ENCODE data around the gene PPARGC1A. TPM values are rescaled to one million over a fixed set of nuclear protein-coding genes. Genes with fewer than 3 reads are reported as not detected.
A peak's percentile ranks its signal among the peaks of the same experiment; 100 is the strongest.

Gene PPARGC1A
- total and polyA plus RNA-seq, 2 experiments from 2014 or later = 0.76 to 3.3 TPM

GRCh38 chr4:23881052-23881501 is 8.8 kb downstream of the PPARGC1A start:
- no peaks in the 10 kb centered on the region for H3K36me3 ChIP-seq (ENCODE audit: insufficient read depth)
- no peak overlapping the region for H3K27ac ChIP-seq (ENCODE audit: low read depth)
- H3F3A ChIP-seq (replicated peaks; ENCODE audit: low read depth) = no peaks in the 10 kb centered on the region
- no peaks in the 10 kb centered on the region for H3K36me3 Mint-ChIP-seq (ENCODE audit: low read depth)
- H3K4me2 ChIP-seq = 0 out of 2 replicates have a peak overlapping the region, but pooled peaks have one; percentile 23
- no peak overlapping the region for H3K27ac Mint-ChIP-seq
- H2AFZ ChIP-seq = peak overlapping the region; percentile 21; the same call in 1 of the 2 replicates
- H3K4me1 ChIP-seq (ENCODE audit: insufficient read depth) = peaks cover 42% of the 10 kb centered on the region
- peaks cover 2% of the 10 kb centered on the region for H3K27me3 Mint-ChIP-seq (ENCODE audit: insufficient read depth, low read depth, poor library complexity)
- no peak for ATAC-seq
- no peaks in the 10 kb centered on the region for H4K20me1 ChIP-seq (replicated peaks; ENCODE audit: insufficient read depth)
- no peak overlapping the region for H3K4me3 ChIP-seq
- H3K9me2 ChIP-seq (ENCODE audit: insufficient read depth) = no peaks in the 10 kb centered on the region
- DNase-seq (ENCODE audit: low spot score) = no peak
- H3K4me1 Mint-ChIP-seq = peaks cover 60% of the 10 kb centered on the region
- H3K27me3 ChIP-seq (ENCODE audit: insufficient read depth) = no peaks in the 10 kb centered on the region
- H3K9me3 Mint-ChIP-seq = no peaks in the 10 kb centered on the region
- H3K79me2 ChIP-seq (replicated peaks; ENCODE audit: insufficient read depth) = no peaks in the 10 kb centered on the region
- TF ChIP-seq CREB1 (CRISPR knock-in tag; IDR thresholded peaks at IDR 0.05; ENCODE audit: low read depth) = no peak
- no peak for TF ChIP-seq EZH2phosphoT487 (IDR thresholded peaks at IDR 0.05; ENCODE audit: unreplicated experiment)
- no peak for TF ChIP-seq EZH2 (IDR thresholded peaks at IDR 0.05; ENCODE audit: low read depth, unreplicated experiment)
- no peak for TF ChIP-seq JUNB (IDR thresholded peaks at IDR 0.05; ENCODE audit: unreplicated experiment)
- no peak for TF ChIP-seq NANOG (IDR thresholded peaks at IDR 0.05; ENCODE audit: borderline replicate concordance)
- no peak for TF ChIP-seq CTCF (conservative IDR thresholded peaks at IDR 0.05; ENCODE audit: low read depth in 2 of 2)
- TF ChIP-seq, protein P1, sequence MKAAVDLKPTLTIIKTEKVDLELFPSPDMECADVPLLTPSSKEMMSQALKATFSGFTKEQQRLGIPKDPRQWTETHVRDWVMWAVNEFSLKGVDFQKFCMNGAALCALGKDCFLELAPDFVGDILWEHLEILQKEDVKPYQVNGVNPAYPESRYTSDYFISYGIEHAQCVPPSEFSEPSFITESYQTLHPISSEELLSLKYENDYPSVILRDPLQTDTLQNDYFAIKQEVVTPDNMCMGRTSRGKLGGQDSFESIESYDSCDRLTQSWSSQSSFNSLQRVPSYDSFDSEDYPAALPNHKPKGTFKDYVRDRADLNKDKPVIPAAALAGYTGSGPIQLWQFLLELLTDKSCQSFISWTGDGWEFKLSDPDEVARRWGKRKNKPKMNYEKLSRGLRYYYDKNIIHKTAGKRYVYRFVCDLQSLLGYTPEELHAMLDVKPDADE (IDR thresholded peaks at IDR 0.05) = no peak
- TF ChIP-seq POLR2AphosphoS5 (IDR thresholded peaks at IDR 0.05; ENCODE audit: low read depth) = no peak
- TF ChIP-seq, protein P2, sequence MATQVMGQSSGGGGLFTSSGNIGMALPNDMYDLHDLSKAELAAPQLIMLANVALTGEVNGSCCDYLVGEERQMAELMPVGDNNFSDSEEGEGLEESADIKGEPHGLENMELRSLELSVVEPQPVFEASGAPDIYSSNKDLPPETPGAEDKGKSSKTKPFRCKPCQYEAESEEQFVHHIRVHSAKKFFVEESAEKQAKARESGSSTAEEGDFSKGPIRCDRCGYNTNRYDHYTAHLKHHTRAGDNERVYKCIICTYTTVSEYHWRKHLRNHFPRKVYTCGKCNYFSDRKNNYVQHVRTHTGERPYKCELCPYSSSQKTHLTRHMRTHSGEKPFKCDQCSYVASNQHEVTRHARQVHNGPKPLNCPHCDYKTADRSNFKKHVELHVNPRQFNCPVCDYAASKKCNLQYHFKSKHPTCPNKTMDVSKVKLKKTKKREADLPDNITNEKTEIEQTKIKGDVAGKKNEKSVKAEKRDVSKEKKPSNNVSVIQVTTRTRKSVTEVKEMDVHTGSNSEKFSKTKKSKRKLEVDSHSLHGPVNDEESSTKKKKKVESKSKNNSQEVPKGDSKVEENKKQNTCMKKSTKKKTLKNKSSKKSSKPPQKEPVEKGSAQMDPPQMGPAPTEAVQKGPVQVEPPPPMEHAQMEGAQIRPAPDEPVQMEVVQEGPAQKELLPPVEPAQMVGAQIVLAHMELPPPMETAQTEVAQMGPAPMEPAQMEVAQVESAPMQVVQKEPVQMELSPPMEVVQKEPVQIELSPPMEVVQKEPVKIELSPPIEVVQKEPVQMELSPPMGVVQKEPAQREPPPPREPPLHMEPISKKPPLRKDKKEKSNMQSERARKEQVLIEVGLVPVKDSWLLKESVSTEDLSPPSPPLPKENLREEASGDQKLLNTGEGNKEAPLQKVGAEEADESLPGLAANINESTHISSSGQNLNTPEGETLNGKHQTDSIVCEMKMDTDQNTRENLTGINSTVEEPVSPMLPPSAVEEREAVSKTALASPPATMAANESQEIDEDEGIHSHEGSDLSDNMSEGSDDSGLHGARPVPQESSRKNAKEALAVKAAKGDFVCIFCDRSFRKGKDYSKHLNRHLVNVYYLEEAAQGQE (IDR thresholded peaks at IDR 0.05; ENCODE audit: unreplicated experiment) = no peak
- TF ChIP-seq ZNF462 (CRISPR knock-in tag; IDR thresholded peaks at IDR 0.05) = no peak
- no peak for TF ChIP-seq STAT1 (IDR thresholded peaks at IDR 0.05; ENCODE audit: unreplicated experiment)
- TF ChIP-seq ZNF114 (CRISPR knock-in tag; IDR thresholded peaks at IDR 0.05) = no peak
- TF ChIP-seq ZNF331 (CRISPR knock-in tag; IDR thresholded peaks at IDR 0.05; ENCODE audit: low read depth) = no peak
- H3K4me3 Mint-ChIP-seq = no peak overlapping the region
